GM21825 (cell line): ENCODE data around the gene GPR137.

Experiments used
- ATAC-seq: cut with Tn5 transposase; IDR thresholded peaks from one replicate; pipeline ENCODE4 v1.9.1; 2021; ENCODE audit warnings: mild to moderate bottlenecking, moderate library complexity; ENCODE audit not compliant: unreplicated experiment

GPR137 gene

GRCh38 chr11:64249038-64249437 is 36.6 kb upstream of the GPR137 start:
- ATAC-seq = no peak

DNA sequence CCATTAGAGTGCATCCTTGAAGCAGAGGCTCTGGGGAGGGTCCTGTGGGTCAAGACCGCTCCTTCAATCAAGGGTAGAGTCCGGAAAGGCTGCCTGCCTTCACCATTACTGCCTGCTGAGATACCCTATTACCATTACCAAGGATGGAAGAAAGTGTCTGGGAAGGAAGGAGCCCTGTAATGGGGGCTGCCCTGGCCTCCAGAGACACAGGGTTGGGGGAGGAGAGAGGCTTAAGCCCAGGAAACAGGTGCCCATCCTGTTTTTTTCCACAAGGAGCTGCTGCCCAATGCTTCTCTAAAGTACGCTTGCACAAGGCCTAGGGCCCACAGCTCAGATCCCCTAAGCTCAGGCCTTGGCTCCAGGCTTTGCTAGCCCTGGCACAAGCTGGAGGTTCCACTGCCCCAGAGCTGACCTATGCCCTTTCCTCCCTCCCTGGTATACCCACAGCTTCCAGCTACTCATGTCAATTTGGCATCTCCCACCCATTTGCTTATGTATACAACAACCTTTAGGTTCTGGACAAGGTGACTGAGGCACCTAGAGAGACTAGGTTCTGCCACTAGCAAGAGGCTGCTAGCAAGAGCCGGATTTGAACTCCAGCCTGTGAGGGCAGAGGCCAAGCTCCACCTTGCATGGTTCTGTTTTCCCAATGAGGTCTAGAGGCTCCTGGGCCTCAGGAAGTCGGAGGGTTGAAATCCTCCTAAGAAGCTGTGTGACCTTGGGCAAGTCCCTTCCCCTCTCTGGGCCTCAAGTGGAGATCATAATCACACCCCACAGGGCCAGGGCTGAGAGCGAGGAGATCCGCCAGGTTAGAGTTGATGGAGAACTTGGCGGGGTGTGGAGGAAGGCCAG is 35.9 kb upstream of the GPR137 start:
- ATAC-seq = no peak

DNA sequence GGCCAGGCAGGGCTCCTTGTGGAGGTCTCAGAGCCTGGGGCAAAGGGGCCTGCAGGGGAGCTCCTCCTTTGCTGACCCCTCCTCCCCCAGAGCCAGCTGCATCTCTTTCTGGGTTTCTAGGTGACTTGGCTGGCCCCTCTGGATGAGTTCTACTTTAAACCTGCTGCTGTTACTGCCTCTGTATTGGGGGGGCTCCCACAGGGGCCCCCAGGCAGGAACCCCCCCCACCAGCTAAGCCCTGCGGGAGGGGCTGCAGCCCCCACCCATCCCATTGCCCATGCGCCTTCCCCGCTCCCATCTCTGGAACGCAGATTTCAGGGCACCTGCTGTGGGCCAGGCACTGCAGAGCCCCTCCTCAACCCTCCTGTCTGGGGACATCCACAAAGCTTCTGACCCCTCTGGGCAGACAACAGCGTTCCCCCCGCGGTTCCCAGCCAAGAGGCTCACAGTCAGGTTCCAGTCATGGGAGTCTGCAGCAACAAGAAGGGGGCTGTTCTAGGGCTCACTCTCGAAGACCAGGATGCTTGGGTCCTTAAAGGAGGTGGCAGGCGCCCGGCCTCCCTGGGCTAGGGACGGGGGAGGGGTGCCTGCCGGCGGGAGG is 35.1 kb upstream of the GPR137 start:
- no peak for ATAC-seq

DNA sequence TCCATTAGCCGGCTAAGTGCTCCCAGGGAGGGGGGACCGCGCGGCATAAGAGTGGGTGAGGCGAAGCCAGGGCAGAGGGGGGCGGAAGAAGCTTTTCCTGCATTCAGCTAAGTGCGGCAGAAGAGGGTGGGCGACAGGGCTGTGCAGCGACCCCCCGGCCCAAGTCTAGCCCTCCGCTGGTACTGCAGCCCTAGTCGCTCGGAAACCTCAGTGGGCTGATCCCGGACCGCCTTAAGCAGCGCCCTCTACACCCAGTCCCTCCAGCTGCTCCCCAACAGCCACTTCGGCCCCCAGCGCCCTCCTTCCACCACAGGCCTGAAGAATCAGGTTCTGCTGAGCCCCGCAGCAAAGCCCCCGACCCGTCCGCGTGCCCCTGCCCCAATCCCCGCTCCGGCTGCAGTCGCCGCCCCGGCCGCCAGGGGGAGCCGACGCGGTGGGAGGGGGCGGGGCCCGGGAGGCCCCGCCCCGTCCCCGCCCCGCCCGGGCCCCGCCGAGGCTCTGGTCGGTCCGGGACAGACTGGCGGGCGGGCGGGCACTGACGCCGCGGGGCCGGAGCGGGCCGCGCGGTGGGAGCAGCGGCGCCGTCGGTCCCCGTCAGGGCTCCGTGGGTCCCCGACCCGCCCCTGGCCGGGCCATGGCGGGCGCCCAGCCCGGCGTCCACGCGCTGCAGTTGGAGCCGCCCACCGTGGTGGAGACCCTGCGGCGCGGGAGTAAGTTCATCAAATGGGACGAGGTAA is 34.5 kb upstream of the GPR137 start, which contains the start of gene PLCB3:
PLCB3 (plus strand) TSS at position 515 of the 737 bp plus-strand sequence; CDS start at position 635, 120 bp downstream.
- peak; percentile 38 for ATAC-seq

DNA sequence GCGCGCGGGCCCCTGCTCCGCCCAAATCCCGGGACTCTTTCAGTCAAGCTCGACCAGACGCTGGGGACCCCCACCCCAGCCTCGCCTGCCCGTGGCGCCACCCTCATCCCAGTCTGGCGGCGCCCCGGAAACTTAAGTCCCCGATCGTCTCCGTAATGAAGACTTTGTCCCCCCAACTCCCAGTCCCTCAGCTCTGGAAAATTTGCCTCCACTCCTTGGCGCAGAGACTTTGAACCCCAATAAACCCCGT is 34.0 kb upstream of the GPR137 start:
- ATAC-seq = no peak

GRCh38 chr11:64252003-64252872 is 33.4 kb upstream of the GPR137 start:
- ATAC-seq = no peak

DNA sequence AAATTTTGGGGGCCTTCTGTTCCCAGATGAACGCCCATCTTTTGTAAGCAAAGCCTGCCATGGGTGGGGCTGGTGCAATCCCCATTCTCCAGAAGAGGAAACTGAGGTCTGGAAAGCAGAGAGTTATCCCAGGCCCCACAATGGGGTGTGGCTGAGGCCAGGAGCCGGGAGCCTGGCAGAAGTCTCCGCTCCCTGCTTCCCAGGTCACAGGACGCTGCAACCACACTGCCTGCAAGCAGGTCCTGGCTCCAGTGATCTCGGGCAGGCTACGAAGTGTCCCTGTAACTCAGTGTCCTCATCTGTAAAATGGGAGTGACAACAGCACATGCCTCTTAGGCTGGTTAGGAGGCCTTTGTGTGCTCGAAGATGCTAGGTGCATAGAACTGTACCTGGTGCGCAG is 32.6 kb upstream of the GPR137 start:
- no peak for ATAC-seq

- no peak for ATAC-seq
Observed at GRCh38 chr11:64253481-64253880, 32.2 kb upstream of the GPR137 start.

- no peak for ATAC-seq
Observed at GRCh38 chr11:64254326-64254725, 31.3 kb upstream of the GPR137 start.

GRCh38 chr11:64255135-64256128 is 30.2 kb upstream of the GPR137 start:
- ATAC-seq = no peak

- no peak for ATAC-seq
Observed at GRCh38 chr11:64256300-64256699, 29.3 kb upstream of the GPR137 start.

- ATAC-seq = no peak
Observed at GRCh38 chr11:64258356-64258755, 27.3 kb upstream of the GPR137 start.

GRCh38 chr11:64258946-64259532 is 26.6 kb upstream of the GPR137 start:
- ATAC-seq = no peak

DNA sequence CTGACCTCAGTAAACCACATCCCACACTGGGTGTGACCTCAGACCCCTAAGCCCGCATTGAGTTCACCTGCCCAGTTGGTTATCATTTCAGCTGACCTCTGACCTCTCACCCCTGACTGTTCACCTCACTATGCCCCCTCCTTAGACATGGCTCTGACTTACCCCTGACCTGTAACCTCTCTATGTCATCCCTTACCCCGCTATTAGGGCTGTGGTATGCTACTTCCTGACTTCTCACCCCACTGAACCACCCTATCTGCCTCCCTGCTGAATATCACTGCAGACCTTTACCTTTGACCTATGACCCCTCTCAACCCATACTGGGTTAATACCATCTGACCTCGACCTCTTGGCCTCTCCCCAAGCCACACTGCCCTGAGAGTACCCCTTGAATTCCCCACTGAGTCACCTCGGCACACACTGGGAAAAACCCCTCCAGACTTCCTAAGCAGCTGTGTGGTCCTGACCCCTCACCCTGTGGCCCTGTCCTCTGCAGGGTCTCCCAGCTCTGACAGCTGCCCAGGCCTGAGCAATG is 26.0 kb upstream of the GPR137 start:
- no peak for ATAC-seq

GRCh38 chr11:64260147-64260708 is 25.4 kb upstream of the GPR137 start:
- no peak for ATAC-seq

DNA sequence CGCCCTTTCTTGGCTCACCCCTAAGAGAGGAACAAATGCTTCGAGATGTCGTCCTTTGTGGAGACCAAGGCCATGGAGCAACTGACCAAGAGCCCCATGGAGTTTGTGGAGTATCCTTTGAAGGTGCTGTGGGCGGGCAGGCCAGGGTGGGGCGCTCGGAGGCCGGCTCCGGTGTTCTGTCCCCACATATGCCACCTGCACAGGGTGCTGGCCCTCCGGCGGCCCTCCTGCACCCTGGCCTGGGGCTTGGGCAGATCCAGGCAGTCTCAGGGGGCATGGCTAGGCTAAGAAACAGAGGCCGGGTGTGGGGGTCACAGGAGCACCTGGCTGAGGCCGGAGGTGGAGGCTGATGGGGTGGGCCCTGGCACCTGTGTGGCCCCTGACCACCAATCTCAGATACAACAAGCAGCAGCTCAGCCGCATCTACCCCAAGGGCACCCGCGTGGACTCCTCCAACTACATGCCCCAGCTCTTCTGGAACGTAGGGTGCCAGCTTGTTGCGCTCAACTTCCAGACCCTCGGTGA is 24.0 kb upstream of the GPR137 start:
- no peak for ATAC-seq

- no peak for ATAC-seq
Observed at GRCh38 chr11:64262271-64263002, 23.2 kb upstream of the GPR137 start.
